Measurements from ENCODE around the gene GLT8D1. TPM values are rescaled to one million over a fixed set of nuclear protein-coding genes. Genes with fewer than 3 reads are reported as not detected.

The GLT8D1 gene
- total and polyA plus RNA-seq, 4 donors = 33.3 to 77.9 (median 56.7) TPM

- TF ChIP-seq, protein P1, sequence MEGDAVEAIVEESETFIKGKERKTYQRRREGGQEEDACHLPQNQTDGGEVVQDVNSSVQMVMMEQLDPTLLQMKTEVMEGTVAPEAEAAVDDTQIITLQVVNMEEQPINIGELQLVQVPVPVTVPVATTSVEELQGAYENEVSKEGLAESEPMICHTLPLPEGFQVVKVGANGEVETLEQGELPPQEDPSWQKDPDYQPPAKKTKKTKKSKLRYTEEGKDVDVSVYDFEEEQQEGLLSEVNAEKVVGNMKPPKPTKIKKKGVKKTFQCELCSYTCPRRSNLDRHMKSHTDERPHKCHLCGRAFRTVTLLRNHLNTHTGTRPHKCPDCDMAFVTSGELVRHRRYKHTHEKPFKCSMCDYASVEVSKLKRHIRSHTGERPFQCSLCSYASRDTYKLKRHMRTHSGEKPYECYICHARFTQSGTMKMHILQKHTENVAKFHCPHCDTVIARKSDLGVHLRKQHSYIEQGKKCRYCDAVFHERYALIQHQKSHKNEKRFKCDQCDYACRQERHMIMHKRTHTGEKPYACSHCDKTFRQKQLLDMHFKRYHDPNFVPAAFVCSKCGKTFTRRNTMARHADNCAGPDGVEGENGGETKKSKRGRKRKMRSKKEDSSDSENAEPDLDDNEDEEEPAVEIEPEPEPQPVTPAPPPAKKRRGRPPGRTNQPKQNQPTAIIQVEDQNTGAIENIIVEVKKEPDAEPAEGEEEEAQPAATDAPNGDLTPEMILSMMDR (IDR thresholded peaks at IDR 0.05; ENCODE audit: low read depth, low read length, missing input control) = no peak
- TF ChIP-seq TAF1 (conservative IDR thresholded peaks at IDR 0.05) = no peak
These were observed 16.4 kb downstream of the GLT8D1 start (continued) for GRCh38 chr3:52689151-52689550.

DNA sequence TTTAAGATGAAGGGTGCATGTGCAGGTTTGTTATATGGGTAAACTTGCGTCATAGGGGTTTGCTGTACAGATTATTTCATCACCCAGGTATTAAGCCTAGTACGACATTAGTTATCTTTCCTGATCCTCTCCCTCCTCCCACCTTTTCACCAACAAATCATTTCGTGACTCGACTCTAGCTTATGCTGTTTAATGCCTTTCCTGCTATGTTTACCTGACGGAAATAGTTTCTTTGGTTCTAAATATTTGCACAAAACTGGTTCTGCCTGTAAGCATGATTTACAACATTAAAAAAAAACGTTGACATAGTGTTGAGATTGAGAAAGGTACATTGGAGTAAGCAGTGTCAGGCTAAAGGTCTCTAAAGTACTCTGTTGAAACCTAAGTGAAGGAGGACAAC is 17.3 kb downstream of the GLT8D1 start:
- no peak for DNase-seq (ENCODE audit: low spot score)
- Histone ChIP-seq H3K4me1 (ENCODE audit: control insufficient read depth in 4 of 4, insufficient read depth in 4 of 4, low read length in 3 of 4) (peaks cover 6 to 24% (median 21%) of the 10 kb centered on the region in 4 donors), H3K4me3 (ENCODE audit: low read depth in 1 of 3, low read length in 3 of 3) (no peak overlapping the region), H3K27ac (ENCODE audit: low read depth in 1 of 2, low read length in 2 of 2) (no peak overlapping the region), H3K27me3 (ENCODE audit: control insufficient read depth in 4 of 4, insufficient read depth in 4 of 4, low read length in 3 of 4) (no peaks in the 10 kb centered on the region), H3K36me3 (ENCODE audit: control insufficient read depth in 4 of 4, insufficient read depth in 3 of 4, low read depth in 1 of 4, low read length in 3 of 4) (peaks cover 13 to 53% (median 51%) of the 10 kb centered on the region in 4 donors), H3K9ac (ENCODE audit: low read depth in 1 of 2, low read length in 2 of 2) (no peak overlapping the region), H3K9me3 (ENCODE audit: control insufficient read depth in 4 of 4, low read length in 3 of 4) (no peaks in the 10 kb centered on the region)
- TF ChIP-seq JUND (IDR thresholded peaks at IDR 0.05) = no peak
- TF ChIP-seq HNF4A (conservative IDR thresholded peaks at IDR 0.05) = peak; percentile 19 to 29
- TF ChIP-seq RXRA (IDR thresholded peaks at IDR 0.05) = peak in 1 of 2 donors; percentile 24
- TF ChIP-seq, protein P2, sequence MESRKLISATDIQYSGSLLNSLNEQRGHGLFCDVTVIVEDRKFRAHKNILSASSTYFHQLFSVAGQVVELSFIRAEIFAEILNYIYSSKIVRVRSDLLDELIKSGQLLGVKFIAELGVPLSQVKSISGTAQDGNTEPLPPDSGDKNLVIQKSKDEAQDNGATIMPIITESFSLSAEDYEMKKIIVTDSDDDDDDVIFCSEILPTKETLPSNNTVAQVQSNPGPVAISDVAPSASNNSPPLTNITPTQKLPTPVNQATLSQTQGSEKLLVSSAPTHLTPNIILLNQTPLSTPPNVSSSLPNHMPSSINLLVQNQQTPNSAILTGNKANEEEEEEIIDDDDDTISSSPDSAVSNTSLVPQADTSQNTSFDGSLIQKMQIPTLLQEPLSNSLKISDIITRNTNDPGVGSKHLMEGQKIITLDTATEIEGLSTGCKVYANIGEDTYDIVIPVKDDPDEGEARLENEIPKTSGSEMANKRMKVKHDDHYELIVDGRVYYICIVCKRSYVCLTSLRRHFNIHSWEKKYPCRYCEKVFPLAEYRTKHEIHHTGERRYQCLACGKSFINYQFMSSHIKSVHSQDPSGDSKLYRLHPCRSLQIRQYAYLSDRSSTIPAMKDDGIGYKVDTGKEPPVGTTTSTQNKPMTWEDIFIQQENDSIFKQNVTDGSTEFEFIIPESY (IDR thresholded peaks at IDR 0.05) = no peak
- peak; percentile 17 for TF ChIP-seq SP1 (IDR thresholded peaks at IDR 0.05)
- no peak for TF ChIP-seq NR2F2 (IDR thresholded peaks at IDR 0.05)
- TF ChIP-seq, protein P3, sequence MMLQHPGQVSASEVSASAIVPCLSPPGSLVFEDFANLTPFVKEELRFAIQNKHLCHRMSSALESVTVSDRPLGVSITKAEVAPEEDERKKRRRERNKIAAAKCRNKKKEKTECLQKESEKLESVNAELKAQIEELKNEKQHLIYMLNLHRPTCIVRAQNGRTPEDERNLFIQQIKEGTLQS (IDR thresholded peaks at IDR 0.05) = no peak
- TF ChIP-seq MAX (IDR thresholded peaks at IDR 0.05) = no peak
- TF ChIP-seq EGR1 (IDR thresholded peaks at IDR 0.05; ENCODE audit: low read depth in 2 of 2) = no peak
- TF ChIP-seq YY1 (IDR thresholded peaks at IDR 0.05) = no peak
- TF ChIP-seq, protein P1 (IDR thresholded peaks at IDR 0.05; ENCODE audit: low read depth, low read length, missing input control) = no peak
- no peak for TF ChIP-seq RAD21 (IDR thresholded peaks at IDR 0.05)
- no peak for TF ChIP-seq GABPA (IDR thresholded peaks at IDR 0.05 in 1 of 2, conservative IDR thresholded peaks at IDR 0.05 in 1 of 2)
- WGBS = 49% methylated on average over 6 of the region's 6 CpGs

Data from liver (tissue), 9 donors.